K562 (cell line): ENCODE measurements around the gene MMAB. TPM values are rescaled to one million over a fixed set of nuclear protein-coding genes. Genes with fewer than 3 reads are reported as not detected.

Experiments used
- ATAC-seq: fragments of 200-7000 bp; cut with Tn5 transposase; 3 replicates; pipeline ENCODE4 v1.9.1; 2020; ENCODE audit warnings: moderate library complexity
- BruUV-seq: library from RNA; stranded (reverse); fragments of 400-500 nt; replicated peaks from 2 replicates; lab custom pipeline; 2021; lab: Mats Ljungman, UMichigan
- CTCF ChIA-PET: fragments of 300-600 bp; formaldehyde crosslinking; extraction: SDS; loops from one replicate; lab custom pipeline; 2021; ENCODE audit warnings: low intra/inter-chr PET ratio; lab: Yijun Ruan, JAX
- POLR2A ChIA-PET: fragments of 300-600, 350-650 bp; sonication (Branson Sonifier 250); formaldehyde crosslinking; extraction: SDS; loops from one replicate; lab custom pipeline; 2021; ENCODE audit warnings: antibody characterized with exemption, inconsistent platforms; lab: Yijun Ruan, JAX
- DNase-seq, 4 experiments: peaks; one replicate each; pipeline versions ENCODE4 v3.0.0 to v3.0.0-alpha.2; 2011 to 2018; ENCODE audit warnings: low spot score in 3 of 4, mixed read lengths in 3 of 4; ENCODE audit errors: extremely low read depth in 1 of 4
- FAIRE-seq: peaks from 2 replicates; lab custom pipeline; 2011; peaks lifted over from hg19 to GRCh38; lab: Jason Lieb, UNC
- H2AFZ ChIP-seq: 2 replicates; pipeline ENCODE4 v1.6.0; 2011; ENCODE audit warnings: low read depth, low read length, control low read depth, inconsistent platforms
- H3K27ac ChIP-seq: fragments of 200-600 bp; 3 replicates; pipeline ENCODE4 v1.8.0; 2011; ENCODE audit warnings: low read depth, mild to moderate bottlenecking, control low read depth, inconsistent platforms, low read length, moderate library complexity, mixed read lengths; ENCODE audit errors: extremely low read depth
- H3K27me3 ChIP-seq, 2 experiments: fragments of 300-600 bp in 1 of 2; 2 replicates in 1 of 2; 3 replicates in 1 of 2; pipeline versions ENCODE4 v1.6.0 to v1.8.0; 2011; ENCODE audit warnings: inconsistent platforms in 2 of 2, low read length in 2 of 2, mild to moderate bottlenecking in 1 of 2, mixed read lengths in 1 of 2, moderate library complexity in 1 of 2; ENCODE audit not compliant: control insufficient read depth in 2 of 2, insufficient read depth in 2 of 2
- H3K36me3 ChIP-seq: fragments of 300-600 bp; 3 replicates; pipeline ENCODE4 v1.8.0; 2011; ENCODE audit warnings: mild to moderate bottlenecking, low read length, inconsistent platforms; ENCODE audit not compliant: control insufficient read depth, insufficient read depth
- H3K4me1 ChIP-seq, 2 experiments: fragments of 200-600 bp in 1 of 2; replicated peaks in 1 of 2; 2 replicates in 1 of 2; 3 replicates in 1 of 2; pipeline versions ENCODE4 v1.5.1 to v1.8.0; 2011; ENCODE audit warnings: inconsistent platforms in 2 of 2, low read length in 2 of 2, mild to moderate bottlenecking in 1 of 2, mixed read lengths in 1 of 2, moderate library complexity in 1 of 2; ENCODE audit not compliant: control insufficient read depth in 2 of 2, insufficient read depth in 2 of 2
- H3K4me2 ChIP-seq: 2 replicates; pipeline ENCODE4 v1.6.1; 2011; ENCODE audit warnings: low read length, control low read depth, inconsistent platforms, mixed read lengths; ENCODE audit not compliant: insufficient read depth
- H3K4me3 ChIP-seq: fragments of 200-600 bp; sonication (generic), shearing (Covaris generic); 2 replicates; pipeline ENCODE4 v1.5.1; 2016; ENCODE audit warnings: control low read depth, inconsistent platforms
- H3K79me2 ChIP-seq: fragments of 200-600 bp; 3 replicates; pipeline ENCODE4 v1.8.0; 2011; ENCODE audit warnings: low read length, inconsistent platforms; ENCODE audit not compliant: control insufficient read depth, insufficient read depth
- H3K9ac ChIP-seq, 2 experiments: 2 replicates each; pipeline versions ENCODE4 v1.6.0 to v1.6.1; 2011; ENCODE audit warnings: low read depth in 2 of 2, low read length in 2 of 2, control low read depth in 1 of 2, inconsistent platforms in 1 of 2, mild to moderate bottlenecking in 1 of 2, mixed read lengths in 1 of 2; ENCODE audit not compliant: insufficient read depth in 1 of 2
- H3K9me1 ChIP-seq: one replicate; pipeline ENCODE4 v1.6.0; 2011; ENCODE audit warnings: inconsistent platforms, mild to moderate bottlenecking, low read length, moderate library complexity; ENCODE audit not compliant: control insufficient read depth, insufficient read depth
- H3K9me3 ChIP-seq: replicated peaks from 2 replicates; pipeline ENCODE4 v1.5.1; 2011; ENCODE audit warnings: low read depth, low read length, inconsistent platforms; ENCODE audit not compliant: control insufficient read depth, insufficient read depth
- H4K20me1 ChIP-seq: replicated peaks from 2 replicates; pipeline ENCODE4 v1.6.1; 2011; ENCODE audit warnings: low read length, inconsistent platforms, mixed read lengths; ENCODE audit not compliant: control insufficient read depth, insufficient read depth
- BMI1 ChIP-seq: fragments of 150-350 bp; IDR thresholded peaks from 2 replicates; pipeline ENCODE4 v1.6.1; 2014; ENCODE audit warnings: low read length
- RBM25 ChIP-seq: fragments of 200-400 bp; formaldehyde crosslinking; IDR thresholded peaks from 2 replicates; pipeline ENCODE4 v1.6.1; 2018; ENCODE audit warnings: low read length, low read depth, moderate library complexity; ENCODE audit not compliant: severe bottlenecking
- REST ChIP-seq, 2 experiments: fragments of 450-650 bp; formaldehyde crosslinking in 1 of 2; IDR thresholded peaks; 2 replicates each; pipeline versions ENCODE4 v1.4.0 to v1.6.1; 2014 to 2020; ENCODE audit warnings: mild to moderate bottlenecking in 2 of 2, borderline replicate concordance in 1 of 2, low read depth in 1 of 2
- SIRT6 ChIP-seq: IDR thresholded peaks from one replicate; pipeline ENCODE4 v1.6.1; 2012; ENCODE audit warnings: low read depth, mild to moderate bottlenecking, control low read depth, inconsistent platforms, low read length, moderate library complexity
- ZFP36 ChIP-seq: fragments of 150-350 bp; IDR thresholded peaks from 2 replicates; pipeline ENCODE4 v1.6.1; 2018; ENCODE audit warnings: low read length, low read depth; ENCODE audit not compliant: partially characterized antibody
- ZNF347 ChIP-seq: fragments of 450-650 bp; formaldehyde crosslinking; IDR thresholded peaks from 2 replicates; pipeline ENCODE4 v1.4.0; 2020; ENCODE audit warnings: low read depth, mild to moderate bottlenecking, moderate library complexity
- WGBS: fragments of 100-300 bp; shearing (Covaris generic); methylation state at CpG from one replicate; pipeline ENCODE4 v1.1.6; 2016; ENCODE audit warnings: low coverage, mixed read lengths; ENCODE audit not compliant: insufficient coverage; ENCODE audit errors: missing lambda C conversion rate; 5-methylcytosine and 5-hydroxymethylcytosine counted together
- in situ Hi-C: fragments of 300-500 bp; cut with MboI; formaldehyde crosslinking; loops from 4 replicates; pipeline ENCODE4 v1.15.0; 2018; ENCODE audit warnings: inconsistent platforms, mixed read lengths
- intact Hi-C: fragments of 100-400 bp; cut with micrococcal nuclease; formaldehyde crosslinking; loops from 2 replicates; pipeline ENCODE4 v1.14.2; 2022
- polyA plus RNA-seq, 8 experiments: library from polyadenylated mRNA; depleted of rRNA in 4 of 8; stranded (reverse) in 5 of 8; unstranded in 3 of 8; fragments of >200 nt; fragmentation: Nextera tagmentation in 2 of 8; fragmentation: Illumina TruSeq in 1 of 8; extraction: Ambion mirVana in 2 of 8; extraction: Trizol in 1 of 8; gene quantifications; 2 replicates each; pipeline versions ENCODE4 v1.2.1 to v1.2.3, GENCODE V29; 2011 to 2014; ENCODE audit warnings: inconsistent platforms in 1 of 8, missing spikeins in 1 of 8
- total RNA-seq, 7 experiments: library from RNA; depleted of rRNA in 6 of 7; stranded (reverse); fragments of >200 nt in 6 of 7; fragmentation: Illumina TruSeq in 2 of 7; extraction: Trizol in 2 of 7; gene quantifications; 2 replicates each; pipeline versions ENCODE4 v1.2.1 to v1.2.3, GENCODE V29; 2011 to 2021; ENCODE audit warnings: low replicate concordance in 1 of 7

MMAB gene
- total and polyA plus RNA-seq, 9 of the 15 experiments (the other 6 are each of a cell fraction or from before 2014, with no cell fraction given): 9.5 to 76.1 (median 46.2) TPM

GRCh38 chr12:109605599-109606228 lies 32.4 kb upstream of the MMAB start:
- H4K20me1 ChIP-seq: peaks cover 8% of the 10 kb centered on the region
- in situ Hi-C loops: no loop called here
- H3K4me2 ChIP-seq: no peak overlapping the region
- intact Hi-C loops: no loop called here
- no peak overlapping the region for H3K4me3 ChIP-seq
- H3K9me1 ChIP-seq: peaks cover 3% of the 10 kb centered on the region
- TF ChIP-seq ZFP36: peak; percentile 15
- TF ChIP-seq SIRT6: no peak
- TF ChIP-seq RBM25: peak; percentile 9
- no peak for TF ChIP-seq ZNF347 (CRISPR knock-in tag)
- H2AFZ ChIP-seq: no peak overlapping the region
- WGBS: 2% methylated on average over 13 of the region's 13 CpGs
- POLR2A ChIA-PET: interaction anchor here (0.6 to 0.9 kb wide), 4 partner anchors 9 to 24 kb away, joined by 3 to 4 read pairs (median 4); no protein-coding TSS in a partner anchor
- H3K9ac ChIP-seq: no peak overlapping the region
- H3K9me3 ChIP-seq: no peaks in the 10 kb centered on the region
- FAIRE-seq (no peak), DNase-seq (no peak), ATAC-seq (no peak)
- H3K79me2 ChIP-seq: no peaks in the 10 kb centered on the region
- H3K36me3 ChIP-seq: no peaks in the 10 kb centered on the region
- CTCF ChIA-PET: no interaction called here
- H3K27ac ChIP-seq: no peak overlapping the region
- BruUV-seq: no TSS peak
- peaks cover 17 to 58% of the 10 kb centered on the region in 2 experiments; a peak in 4 of 5 replicates for H3K27me3 ChIP-seq
- peaks cover 0 to 11% of the 10 kb centered on the region in 2 experiments; a peak in 2 of 5 replicates for H3K4me1 ChIP-seq

- peaks cover 0 to 13% of the 10 kb centered on the region in 2 experiments; a peak in 2 of 5 replicates for H3K4me1 ChIP-seq
- BruUV-seq: no TSS peak
- no peaks in the 10 kb centered on the region for H3K9me3 ChIP-seq
- H3K27ac ChIP-seq: no peak overlapping the region
- peak; percentile 40; the same call in 2 of the 3 replicates for ATAC-seq
- peaks cover 3% of the 10 kb centered on the region for H3K9me1 ChIP-seq
- no peak overlapping the region for H3K4me2 ChIP-seq
- POLR2A ChIA-PET: interaction anchor here (0.6 to 0.9 kb wide), 2 partner anchors 11 to 24 kb away, joined by 3 to 4 read pairs; no protein-coding TSS in a partner anchor
- WGBS: 8% methylated on average over 5 of the region's 5 CpGs
- no peaks in the 10 kb centered on the region for H3K79me2 ChIP-seq
- DNase-seq: no peak
- H3K9ac ChIP-seq: no peak overlapping the region
- intact Hi-C loops (no loop called here), in situ Hi-C loops (no loop called here)
- H4K20me1 ChIP-seq: peaks cover 12% of the 10 kb centered on the region
- FAIRE-seq: no peak
- H3K4me3 ChIP-seq: no peak overlapping the region
- H3K36me3 ChIP-seq: no peaks in the 10 kb centered on the region
- peaks cover 17 to 58% of the 10 kb centered on the region in 2 experiments; a peak in 4 of 5 replicates for H3K27me3 ChIP-seq
- no peak overlapping the region for H2AFZ ChIP-seq
- CTCF ChIA-PET: no interaction called here
- TF ChIP-seq REST (IDR thresholded peaks at IDR 0.05; ENCODE audit: borderline replicate concordance): peak; percentile 36; the same call in 1 of the 2 replicates
- TF ChIP-seq REST (CRISPR knock-in tag; IDR thresholded peaks at IDR 0.05; ENCODE audit: low read depth): no peak
- TF ChIP-seq BMI1: no peak
Observed at GRCh38 chr12:109605016-109605415, 31.7 kb upstream of the MMAB start.
